Endothelial cell of hepatic sinusoid (primary cell): ENCODE data around the gene EHBP1.
"Not testable (repeated sequence)": the region's sequence is repeated elsewhere in the genome, so short reads cannot be mapped to it uniquely, and the experiment has no call there.

ENCODE experiments used
- in situ Hi-C: cut with HindIII; loops from 2 replicates; pipeline ENCODE4 v1.10.0; 2017; ENCODE audit warnings: low sequenced_read_pairs

The EHBP1 gene

GRCh38 chr2:63058144-63058920 lies 352.8 kb downstream of the EHBP1 start:
- in situ Hi-C loops = no loop called here

- in situ Hi-C loops = no loop called here
These were observed 353.6 kb downstream of the EHBP1 start for GRCh38 chr2:63058921-63059792.

- in situ Hi-C loops = no loop called here
These were observed 354.4 kb downstream of the EHBP1 start for GRCh38 chr2:63059793-63060471.

- in situ Hi-C loops = no loop called here
These were observed 355.0 kb downstream of the EHBP1 start for GRCh38 chr2:63060472-63060991.

- in situ Hi-C loops = no loop called here
These were observed 358.7 kb downstream of the EHBP1 start for GRCh38 chr2:63064197-63064596.

GRCh38 chr2:63064661-63065060 lies 359.1 kb downstream of the EHBP1 start:
- in situ Hi-C loops = no loop called here

- in situ Hi-C loops = no loop called here
These were observed 360.8 kb downstream of the EHBP1 start for GRCh38 chr2:63066265-63066664.

- in situ Hi-C loops = no loop called here
These were observed 361.3 kb downstream of the EHBP1 start for GRCh38 chr2:63066838-63067237.

- in situ Hi-C loops = no loop called here
These were observed 366.2 kb downstream of the EHBP1 start for GRCh38 chr2:63071664-63072063.

- in situ Hi-C loops = no loop called here
These were observed 368.5 kb downstream of the EHBP1 start for GRCh38 chr2:63073994-63074393.

GRCh38 chr2:63074399-63074798 lies 368.9 kb downstream of the EHBP1 start:
- in situ Hi-C loops = not testable (repeated sequence)

GRCh38 chr2:63078852-63079606 lies 373.5 kb downstream of the EHBP1 start:
- in situ Hi-C loops = no loop called here

- in situ Hi-C loops = no loop called here
These were observed 375.9 kb downstream of the EHBP1 start for GRCh38 chr2:63081404-63081803.

- in situ Hi-C loops = no loop called here
These were observed 381.2 kb downstream of the EHBP1 start for GRCh38 chr2:63086687-63087086.

- in situ Hi-C loops = no loop called here
These were observed 386.9 kb downstream of the EHBP1 start for GRCh38 chr2:63092401-63092800.

- in situ Hi-C loops = no loop called here
These were observed 387.3 kb downstream of the EHBP1 start for GRCh38 chr2:63092857-63093256.

GRCh38 chr2:63093502-63093901 lies 388.0 kb downstream of the EHBP1 start:
- in situ Hi-C loops = no loop called here
